BLaER1 treated with 17β-estradiol and CSF1 and Interleukin-3, amounts not matched to agents 10 nM and 100 nM (cell line): Measurements from ENCODE around the gene ACRV1.

Source experiments
- H3K27ac ChIP-seq, 11 experiments: shearing (Covaris generic); formaldehyde crosslinking; 2 replicates each; pipeline ENCODE4 v1.8.1; 2022
- H3K27me3 ChIP-seq, 11 experiments: shearing (Covaris generic); formaldehyde crosslinking; 2 replicates each; pipeline ENCODE4 v1.8.1; 2022
- H3K36me3 ChIP-seq, 11 experiments: shearing (Covaris generic); formaldehyde crosslinking; 2 replicates each; pipeline ENCODE4 v1.8.1; 2022
- H3K4me1 ChIP-seq, 10 experiments: shearing (Covaris generic); formaldehyde crosslinking; 2 replicates each; pipeline ENCODE4 v1.8.1; 2022
- H3K4me2 ChIP-seq, 11 experiments: shearing (Covaris generic); formaldehyde crosslinking; 2 replicates each; pipeline ENCODE4 v1.8.1; 2022
- H3K4me3 ChIP-seq, 10 experiments: shearing (Covaris generic); formaldehyde crosslinking; 2 replicates each; pipeline ENCODE4 v1.8.1; 2022
- H3K9ac ChIP-seq, 11 experiments: shearing (Covaris generic); formaldehyde crosslinking; 2 replicates each; pipeline ENCODE4 v1.8.1; 2022
- H3K9me3 ChIP-seq, 11 experiments: shearing (Covaris generic); formaldehyde crosslinking; replicated peaks in 1 of 11; 2 replicates each; pipeline ENCODE4 v1.8.1; 2022
- H4K20me1 ChIP-seq, 11 experiments: shearing (Covaris generic); formaldehyde crosslinking; 2 replicates each; pipeline ENCODE4 v1.8.1; 2022
- Cebpa-rat ChIP-seq, 11 experiments: shearing (Covaris generic); IDR thresholded peaks; 2 replicates each; pipeline ENCODE4 v1.8.1; 2022

Gene ACRV1

GRCh38 chr11:125690006-125690405 is 9.4 kb upstream of the ACRV1 start:
- Histone ChIP-seq H3K4me3 (no peak overlapping the region), H3K27me3 (no peaks in the 10 kb centered on the region), H3K4me1 (no peaks in the 10 kb centered on the region), H3K4me2 (no peak overlapping the region), H3K9me3 (no peaks in the 10 kb centered on the region; a peak in 1 of 22 replicates), H4K20me1 (no peaks in the 10 kb centered on the region), H3K36me3 (peaks cover 0 to 11% (median 5%) of the 10 kb centered on the region in 11 experiments; a peak in 5 of 22 replicates), H3K9ac (no peak overlapping the region), H3K27ac (no peak overlapping the region)
- TF ChIP-seq Cebpa-rat (IDR thresholded peaks at IDR 0.05) = no peak

GRCh38 chr11:125689274-125689859 is 8.7 kb upstream of the ACRV1 start:
- no peak for TF ChIP-seq Cebpa-rat (IDR thresholded peaks at IDR 0.05)
- H3K4me1 ChIP-seq = no peaks in the 10 kb centered on the region
- H3K4me3 ChIP-seq = no peak overlapping the region
- H3K9ac ChIP-seq = no peak overlapping the region
- no peak overlapping the region for H3K27ac ChIP-seq
- no peaks in the 10 kb centered on the region for H4K20me1 ChIP-seq
- H3K4me2 ChIP-seq = no peak overlapping the region
- no peaks in the 10 kb centered on the region for H3K27me3 ChIP-seq
- peaks cover 0 to 17% (median 7%) of the 10 kb centered on the region in 11 experiments; a peak in 6 of 22 replicates for H3K36me3 ChIP-seq
- H3K9me3 ChIP-seq = no peaks in the 10 kb centered on the region; a peak in 1 of 22 replicates

GRCh38 chr11:125688632-125689031 is 8.0 kb upstream of the ACRV1 start:
- no peaks in the 10 kb centered on the region; a peak in 1 of 22 replicates for H3K9me3 ChIP-seq
- H3K9ac ChIP-seq = no peak overlapping the region
- H3K4me3 ChIP-seq = no peak overlapping the region
- no peak overlapping the region for H3K4me2 ChIP-seq
- peaks cover 0 to 23% (median 13%) of the 10 kb centered on the region in 11 experiments; a peak in 8 of 22 replicates for H3K36me3 ChIP-seq
- TF ChIP-seq Cebpa-rat (IDR thresholded peaks at IDR 0.05) = no peak
- H3K4me1 ChIP-seq = no peaks in the 10 kb centered on the region
- H4K20me1 ChIP-seq = no peaks in the 10 kb centered on the region
- no peak overlapping the region for H3K27ac ChIP-seq
- H3K27me3 ChIP-seq = no peaks in the 10 kb centered on the region

GRCh38 chr11:125688066-125688465 is 7.4 kb upstream of the ACRV1 start:
- TF ChIP-seq Cebpa-rat (IDR thresholded peaks at IDR 0.05) = no peak
- no peaks in the 10 kb centered on the region for H3K4me1 ChIP-seq

GRCh38 chr11:125685228-125685627 is 4.6 kb upstream of the ACRV1 start:
- Histone ChIP-seq H3K4me1 (peaks cover 0 to 9% (median 3%) of the 10 kb centered on the region in 10 experiments; a peak in 5 of 20 replicates), H3K4me3 (no peak overlapping the region), H3K9me3 (no peaks in the 10 kb centered on the region; a peak in 1 of 22 replicates), H4K20me1 (no peaks in the 10 kb centered on the region), H3K27ac (no peak overlapping the region), H3K9ac (no peak overlapping the region), H3K27me3 (no peaks in the 10 kb centered on the region), H3K36me3 (peaks cover 0 to 44% (median 19%) of the 10 kb centered on the region in 11 experiments; a peak in 12 of 22 replicates), H3K4me2 (no peak overlapping the region)
- no peak for TF ChIP-seq Cebpa-rat (IDR thresholded peaks at IDR 0.05)

More at GRCh38 chr11:125688066-125688465, 7.4 kb upstream of the ACRV1 start:
- Histone ChIP-seq H3K9ac (no peak overlapping the region), H3K4me2 (no peak overlapping the region), H3K27me3 (no peaks in the 10 kb centered on the region), H3K4me3 (no peak overlapping the region), H4K20me1 (no peaks in the 10 kb centered on the region), H3K9me3 (no peaks in the 10 kb centered on the region; a peak in 1 of 22 replicates), H3K27ac (no peak overlapping the region), H3K36me3 (peaks cover 0 to 27% (median 13%) of the 10 kb centered on the region in 11 experiments; a peak in 8 of 22 replicates)

- Histone ChIP-seq H4K20me1 (no peaks in the 10 kb centered on the region), H3K27me3 (no peaks in the 10 kb centered on the region), H3K4me3 (no peak overlapping the region), H3K36me3 (peaks cover 19 to 84% (median 64%) of the 10 kb centered on the region in 11 experiments), H3K4me1 (peaks cover 0 to 9% (median 3%) of the 10 kb centered on the region in 10 experiments; a peak in 5 of 20 replicates), H3K27ac (no peak overlapping the region), H3K4me2 (no peak overlapping the region), H3K9ac (no peak overlapping the region), H3K9me3 (no peaks in the 10 kb centered on the region)
- TF ChIP-seq Cebpa-rat (IDR thresholded peaks at IDR 0.05) = no peak
Measured at GRCh38 chr11:125679837-125680236, 810 bp downstream of the ACRV1 start.

- Histone ChIP-seq H3K27ac (no peak overlapping the region), H3K9ac (no peak overlapping the region), H4K20me1 (no peaks in the 10 kb centered on the region), H3K4me1 (peaks cover 0 to 9% (median 3%) of the 10 kb centered on the region in 10 experiments; a peak in 5 of 20 replicates), H3K36me3 (peaks cover 19 to 84% (median 68%) of the 10 kb centered on the region in 11 experiments), H3K9me3 (no peaks in the 10 kb centered on the region), H3K27me3 (no peaks in the 10 kb centered on the region), H3K4me3 (no peak overlapping the region), H3K4me2 (no peak overlapping the region)
- TF ChIP-seq Cebpa-rat (IDR thresholded peaks at IDR 0.05) = no peak
Measured at GRCh38 chr11:125679397-125679796, 1.2 kb downstream of the ACRV1 start.

- Histone ChIP-seq H3K4me1 (no peaks in the 10 kb centered on the region), H4K20me1 (no peaks in the 10 kb centered on the region), H3K4me3 (no peak overlapping the region), H3K27ac (no peak overlapping the region), H3K27me3 (no peaks in the 10 kb centered on the region), H3K36me3 (peaks cover 28 to 100% (median 82%) of the 10 kb centered on the region in 11 experiments), H3K4me2 (no peak overlapping the region), H3K9ac (no peak overlapping the region), H3K9me3 (no peaks in the 10 kb centered on the region)
- no peak for TF ChIP-seq Cebpa-rat (IDR thresholded peaks at IDR 0.05)
Measured at GRCh38 chr11:125675196-125675595, 5.5 kb downstream of the ACRV1 start.

GRCh38 chr11:125674210-125674609 is 6.4 kb downstream of the ACRV1 start:
- no peaks in the 10 kb centered on the region for H3K27me3 ChIP-seq
- no peaks in the 10 kb centered on the region for H4K20me1 ChIP-seq
- peaks cover 28 to 100% (median 87%) of the 10 kb centered on the region in 11 experiments for H3K36me3 ChIP-seq
- no peak overlapping the region for H3K4me3 ChIP-seq
- H3K4me2 ChIP-seq = no peak overlapping the region
- TF ChIP-seq Cebpa-rat (IDR thresholded peaks at IDR 0.05) = no peak
- no peak overlapping the region for H3K9ac ChIP-seq
- H3K4me1 ChIP-seq = no peaks in the 10 kb centered on the region
- H3K9me3 ChIP-seq = no peaks in the 10 kb centered on the region
- no peak overlapping the region for H3K27ac ChIP-seq

- Histone ChIP-seq H4K20me1 (no peaks in the 10 kb centered on the region), H3K9ac (no peak overlapping the region), H3K27me3 (no peaks in the 10 kb centered on the region), H3K4me2 (no peak overlapping the region), H3K4me1 (no peaks in the 10 kb centered on the region), H3K9me3 (peaks cover 8 to 11% (median 9%) of the 10 kb centered on the region in 11 experiments; a peak in 21 of 22 replicates), H3K4me3 (no peak overlapping the region), H3K36me3 (peaks cover 24 to 100% (median 88%) of the 10 kb centered on the region in 11 experiments), H3K27ac (no peak overlapping the region)
- TF ChIP-seq Cebpa-rat (IDR thresholded peaks at IDR 0.05) = no peak
Measured at GRCh38 chr11:125671561-125671960, 9.1 kb downstream of the ACRV1 start.
